ENCODE results near the gene NCOA6. TPM values are rescaled to one million over a fixed set of nuclear protein-coding genes. Genes with fewer than 3 reads are reported as not detected.

The NCOA6 gene
- total RNA-seq, 1 donor from 2014 or later: 80.7 TPM

DNA sequence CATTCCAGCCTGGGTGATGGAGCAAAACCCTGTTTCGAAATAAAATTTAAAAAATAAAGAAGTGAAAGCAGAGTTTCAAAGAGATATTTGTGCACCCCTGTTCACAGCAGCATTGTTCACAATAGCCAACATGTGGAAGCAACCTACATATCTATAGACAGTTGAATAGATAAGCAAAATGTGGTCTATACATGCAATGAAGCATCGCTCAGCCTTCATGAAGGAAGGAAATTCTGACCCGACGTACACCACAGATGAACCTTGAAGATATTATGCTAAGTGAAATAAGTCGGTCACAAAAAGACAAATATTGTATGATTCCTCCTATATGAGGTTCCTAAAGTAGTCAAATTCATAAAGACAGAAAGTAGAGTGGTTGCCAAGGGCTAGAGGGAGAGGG lies 6.5 kb upstream of the NCOA6 start:
- peaks cover 16% of the 10 kb centered on the region for H3K27me3 Mint-ChIP-seq
- H3K36me3 Mint-ChIP-seq (ENCODE audit: insufficient read depth): peaks cover 1% of the 10 kb centered on the region
- H3K4me3 Mint-ChIP-seq (ENCODE audit: low read depth): no peak overlapping the region
- no peaks in the 10 kb centered on the region for H3K4me1 Mint-ChIP-seq (ENCODE audit: low read depth)
- H3K27ac Mint-ChIP-seq: no peak overlapping the region
- TF ChIP-seq, protein P1, sequence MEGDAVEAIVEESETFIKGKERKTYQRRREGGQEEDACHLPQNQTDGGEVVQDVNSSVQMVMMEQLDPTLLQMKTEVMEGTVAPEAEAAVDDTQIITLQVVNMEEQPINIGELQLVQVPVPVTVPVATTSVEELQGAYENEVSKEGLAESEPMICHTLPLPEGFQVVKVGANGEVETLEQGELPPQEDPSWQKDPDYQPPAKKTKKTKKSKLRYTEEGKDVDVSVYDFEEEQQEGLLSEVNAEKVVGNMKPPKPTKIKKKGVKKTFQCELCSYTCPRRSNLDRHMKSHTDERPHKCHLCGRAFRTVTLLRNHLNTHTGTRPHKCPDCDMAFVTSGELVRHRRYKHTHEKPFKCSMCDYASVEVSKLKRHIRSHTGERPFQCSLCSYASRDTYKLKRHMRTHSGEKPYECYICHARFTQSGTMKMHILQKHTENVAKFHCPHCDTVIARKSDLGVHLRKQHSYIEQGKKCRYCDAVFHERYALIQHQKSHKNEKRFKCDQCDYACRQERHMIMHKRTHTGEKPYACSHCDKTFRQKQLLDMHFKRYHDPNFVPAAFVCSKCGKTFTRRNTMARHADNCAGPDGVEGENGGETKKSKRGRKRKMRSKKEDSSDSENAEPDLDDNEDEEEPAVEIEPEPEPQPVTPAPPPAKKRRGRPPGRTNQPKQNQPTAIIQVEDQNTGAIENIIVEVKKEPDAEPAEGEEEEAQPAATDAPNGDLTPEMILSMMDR (IDR thresholded peaks at IDR 0.05; ENCODE audit: unreplicated experiment): no peak
- H3K9me3 Mint-ChIP-seq (ENCODE audit: low read depth): no peaks in the 10 kb centered on the region
- DNase-seq (ENCODE audit: low spot score, unreplicated experiment): no peak

DNA sequence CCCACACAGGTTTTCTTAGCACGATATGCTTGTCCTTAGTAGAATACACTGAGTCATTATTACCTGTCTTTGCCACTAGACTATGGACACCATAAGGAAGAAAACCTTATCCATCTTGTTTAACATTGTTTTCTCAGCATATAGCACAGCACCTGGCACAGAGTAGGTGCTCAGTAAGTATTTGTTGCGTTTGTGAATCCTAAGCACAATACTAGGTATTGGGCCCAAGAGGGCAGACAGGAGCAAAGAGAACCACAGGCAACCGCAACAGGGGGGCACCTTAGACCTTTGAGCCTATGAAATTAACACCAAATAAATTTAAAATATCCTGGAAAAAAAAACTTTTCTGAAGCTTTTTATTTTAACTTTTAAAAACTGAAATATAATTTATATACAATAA lies 3.7 kb upstream of the NCOA6 start:
- Mint-ChIP-seq H3K4me1 (ENCODE audit: low read depth) (peaks cover 10% of the 10 kb centered on the region), H3K36me3 (ENCODE audit: insufficient read depth) (no peaks in the 10 kb centered on the region), H3K9me3 (ENCODE audit: low read depth) (no peaks in the 10 kb centered on the region), H3K4me3 (ENCODE audit: low read depth) (no peak overlapping the region), H3K27ac (no peak overlapping the region), H3K27me3 (peaks cover 14% of the 10 kb centered on the region)
- TF ChIP-seq, protein P1 (IDR thresholded peaks at IDR 0.05; ENCODE audit: unreplicated experiment): peak; percentile 9
- no peak for DNase-seq (ENCODE audit: low spot score, unreplicated experiment)

DNA sequence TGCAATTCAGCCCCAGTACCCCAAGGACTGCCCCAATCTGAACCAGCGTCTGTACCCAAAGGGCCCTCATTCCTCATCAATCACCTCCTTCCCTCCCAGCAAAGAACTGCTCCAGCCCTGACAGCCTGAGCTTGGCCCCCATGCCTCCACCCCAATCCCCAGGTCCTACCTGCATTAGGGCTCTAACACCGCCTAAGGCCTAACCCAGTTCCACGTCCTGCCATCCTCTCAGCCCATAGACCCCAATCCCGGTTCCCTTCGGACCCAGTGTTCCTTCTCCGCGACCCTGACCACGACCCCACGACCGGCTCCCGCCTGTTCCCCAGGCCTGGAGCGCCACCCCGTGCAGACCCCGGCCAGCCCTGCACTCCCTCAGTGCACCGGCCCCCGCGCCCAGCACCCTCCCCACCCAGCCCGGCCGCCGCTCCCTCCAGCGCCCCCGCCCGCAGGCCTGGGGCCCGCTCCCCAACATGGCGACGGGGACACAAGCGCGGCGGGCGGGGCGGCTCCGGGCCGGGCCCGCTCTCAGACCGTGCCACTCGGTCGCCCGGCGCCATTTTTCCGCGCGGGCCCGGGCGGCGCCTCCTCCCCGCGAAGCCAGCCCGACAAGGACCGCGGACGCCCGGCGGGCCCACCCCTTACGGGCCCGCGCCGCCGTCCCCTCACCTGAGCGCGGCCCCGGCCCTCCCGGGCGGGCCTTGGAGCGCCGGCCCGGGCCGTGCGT lies 483 bp downstream of the NCOA6 start:
- Mint-ChIP-seq H3K9me3 (ENCODE audit: low read depth) (peaks cover 4% of the 10 kb centered on the region), H3K27me3 (peaks cover 3% of the 10 kb centered on the region), H3K36me3 (ENCODE audit: insufficient read depth) (peaks cover 7% of the 10 kb centered on the region), H3K27ac (peak overlapping the region; percentile 99), H3K4me3 (ENCODE audit: low read depth) (peak overlapping the region; percentile 97), H3K4me1 (ENCODE audit: low read depth) (peaks cover 27% of the 10 kb centered on the region)
- TF ChIP-seq, protein P1 (IDR thresholded peaks at IDR 0.05; ENCODE audit: unreplicated experiment): peak; percentile 37
- peak; percentile 73 for DNase-seq (ENCODE audit: low spot score, unreplicated experiment)

DNA sequence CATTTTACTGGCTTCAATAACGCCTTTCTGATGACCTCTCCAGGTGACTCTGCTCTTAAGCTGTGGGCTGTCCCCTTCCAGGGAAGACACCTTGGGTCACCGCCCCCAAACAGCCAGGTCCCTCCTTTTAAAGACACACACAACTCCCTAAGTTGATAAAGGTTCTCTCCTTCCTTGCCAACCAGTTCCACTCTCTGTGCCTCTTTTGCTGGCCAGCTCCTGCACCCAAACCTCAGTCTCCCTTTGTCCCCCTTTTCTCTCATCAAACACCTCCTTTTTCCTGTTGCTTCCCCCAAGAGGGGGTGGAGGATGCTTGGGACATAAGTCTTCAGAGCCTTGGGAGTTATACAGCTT lies 1.0 kb downstream of the NCOA6 start:
- peak overlapping the region; percentile 97 for H3K4me3 Mint-ChIP-seq (ENCODE audit: low read depth)
- H3K36me3 Mint-ChIP-seq (ENCODE audit: insufficient read depth): peaks cover 7% of the 10 kb centered on the region
- peaks cover 30% of the 10 kb centered on the region for H3K4me1 Mint-ChIP-seq (ENCODE audit: low read depth)
- peaks cover 3% of the 10 kb centered on the region for H3K27me3 Mint-ChIP-seq
- peaks cover 4% of the 10 kb centered on the region for H3K9me3 Mint-ChIP-seq (ENCODE audit: low read depth)
- peak overlapping the region; percentile 99 for H3K27ac Mint-ChIP-seq
- TF ChIP-seq, protein P1 (IDR thresholded peaks at IDR 0.05; ENCODE audit: unreplicated experiment): no peak
- DNase-seq (ENCODE audit: low spot score, unreplicated experiment): peak; percentile 37

DNA sequence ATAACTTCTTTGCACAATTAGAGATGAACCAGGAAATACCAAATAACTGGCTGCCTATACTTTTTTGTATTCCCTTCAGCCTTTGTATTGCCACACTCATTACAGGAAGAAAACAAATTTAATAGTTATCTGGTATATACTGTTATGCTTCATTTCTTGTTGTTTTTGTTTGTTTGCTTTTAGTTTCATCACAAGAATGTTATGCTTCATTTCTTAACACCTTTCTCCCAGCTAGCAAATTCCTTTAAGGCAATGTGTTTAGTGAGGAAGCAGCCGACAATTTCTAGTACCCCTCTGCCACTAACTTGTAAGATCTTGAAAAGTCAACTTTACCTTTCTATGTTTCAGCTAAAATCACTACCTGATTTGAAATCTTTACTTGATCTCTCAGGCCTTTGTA lies 1.4 kb downstream of the NCOA6 start:
- H3K27ac Mint-ChIP-seq: peak overlapping the region; percentile 99
- DNase-seq (ENCODE audit: low spot score, unreplicated experiment): no peak
- H3K9me3 Mint-ChIP-seq (ENCODE audit: low read depth): peaks cover 4% of the 10 kb centered on the region
- H3K4me1 Mint-ChIP-seq (ENCODE audit: low read depth): peaks cover 30% of the 10 kb centered on the region
- TF ChIP-seq, protein P1 (IDR thresholded peaks at IDR 0.05; ENCODE audit: unreplicated experiment): no peak
- H3K36me3 Mint-ChIP-seq (ENCODE audit: insufficient read depth): peaks cover 7% of the 10 kb centered on the region
- H3K4me3 Mint-ChIP-seq (ENCODE audit: low read depth): peak overlapping the region; percentile 97
- peaks cover 2% of the 10 kb centered on the region for H3K27me3 Mint-ChIP-seq
